IPS-15b (cell line): ENCODE measurements around the gene GNG13.
A peak's percentile ranks its signal among the peaks of the same experiment; 100 is the strongest.

Experiments
- H3K27me3 ChIP-seq: one replicate; pipeline ENCODE4 v1.6.1; 2013; ENCODE audit warnings: low read length; ENCODE audit not compliant: control insufficient read depth, insufficient read depth
- H3K36me3 ChIP-seq: one replicate; pipeline ENCODE4 v1.6.1; 2013; ENCODE audit warnings: low read length; ENCODE audit not compliant: control insufficient read depth, insufficient read depth
- H3K4me1 ChIP-seq: one replicate; pipeline ENCODE4 v1.6.1; 2013; ENCODE audit warnings: mild to moderate bottlenecking, low read length; ENCODE audit not compliant: control insufficient read depth, insufficient read depth
- H3K4me3 ChIP-seq: one replicate; pipeline ENCODE4 v1.5.1; 2013; ENCODE audit warnings: low read depth, low read length
- H3K9ac ChIP-seq: one replicate; pipeline ENCODE4 v1.6.1; 2013; ENCODE audit warnings: low read depth, mild to moderate bottlenecking, low read length
- H3K9me3 ChIP-seq: one replicate; pipeline ENCODE4 v1.6.1; 2013; ENCODE audit warnings: mild to moderate bottlenecking, low read length; ENCODE audit not compliant: control insufficient read depth, insufficient read depth

The GNG13 gene, protein sequence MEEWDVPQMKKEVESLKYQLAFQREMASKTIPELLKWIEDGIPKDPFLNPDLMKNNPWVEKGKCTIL

DNA sequence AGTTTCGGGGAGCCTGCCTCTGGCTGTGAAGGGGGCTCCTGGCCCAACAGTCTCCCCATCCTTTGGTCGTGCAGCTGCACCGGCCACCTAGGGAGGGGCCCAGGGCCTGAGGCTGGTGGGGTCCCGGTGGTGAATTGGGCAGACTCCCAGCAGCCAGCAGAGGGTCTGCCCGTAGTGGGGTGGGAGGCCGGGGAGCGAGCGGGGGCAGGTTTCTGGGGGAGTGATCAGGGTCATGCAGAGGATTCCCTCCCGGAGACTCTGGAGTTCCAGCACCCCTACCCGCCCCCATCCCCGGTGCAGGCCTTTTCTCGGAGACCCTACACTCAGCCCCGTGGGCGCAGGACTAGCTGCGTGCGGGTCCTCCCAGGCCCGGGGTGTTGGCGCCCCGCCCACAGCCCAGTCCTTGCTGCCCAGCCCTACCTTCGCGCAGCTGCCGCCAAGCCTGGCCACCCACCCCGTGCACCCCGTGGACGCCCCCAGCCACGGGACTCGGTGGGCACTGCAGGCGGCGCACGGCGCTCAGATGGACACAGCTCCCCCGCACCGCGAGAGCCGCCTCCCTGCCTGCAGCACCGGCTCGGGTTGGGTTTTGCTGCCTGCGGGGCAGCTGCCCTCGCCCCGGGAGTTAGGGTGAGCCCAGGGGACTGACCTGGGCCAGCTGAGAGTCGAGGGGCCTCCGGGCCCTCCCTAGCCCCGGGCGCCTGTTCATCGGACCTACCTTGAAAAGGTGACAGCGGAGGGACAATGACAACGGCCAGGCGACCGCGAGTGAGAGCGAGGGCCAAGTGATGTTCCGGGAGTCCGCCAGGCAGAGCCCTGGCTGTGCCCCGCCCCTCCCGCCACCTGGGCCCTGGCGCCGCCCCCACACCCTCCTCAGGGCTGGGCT lies at the start of gene GNG13:
TSS of gene GNG13 (minus strand) at position 787 of the 886 bp plus-strand sequence. CDS start 1,657 bp downstream, outside the sequence.
- Histone ChIP-seq H3K9ac (no peak within 1 kb of the TSS), H3K27me3 (peaks cover 11% of the 10 kb centered on the region), H3K4me3 (peak within 1 kb of the TSS; percentile 39), H3K4me1 (no peaks in the 10 kb centered on the region), H3K36me3 (peaks cover 22% of the 10 kb centered on the region), H3K9me3 (no peaks in the 10 kb centered on the region)

DNA sequence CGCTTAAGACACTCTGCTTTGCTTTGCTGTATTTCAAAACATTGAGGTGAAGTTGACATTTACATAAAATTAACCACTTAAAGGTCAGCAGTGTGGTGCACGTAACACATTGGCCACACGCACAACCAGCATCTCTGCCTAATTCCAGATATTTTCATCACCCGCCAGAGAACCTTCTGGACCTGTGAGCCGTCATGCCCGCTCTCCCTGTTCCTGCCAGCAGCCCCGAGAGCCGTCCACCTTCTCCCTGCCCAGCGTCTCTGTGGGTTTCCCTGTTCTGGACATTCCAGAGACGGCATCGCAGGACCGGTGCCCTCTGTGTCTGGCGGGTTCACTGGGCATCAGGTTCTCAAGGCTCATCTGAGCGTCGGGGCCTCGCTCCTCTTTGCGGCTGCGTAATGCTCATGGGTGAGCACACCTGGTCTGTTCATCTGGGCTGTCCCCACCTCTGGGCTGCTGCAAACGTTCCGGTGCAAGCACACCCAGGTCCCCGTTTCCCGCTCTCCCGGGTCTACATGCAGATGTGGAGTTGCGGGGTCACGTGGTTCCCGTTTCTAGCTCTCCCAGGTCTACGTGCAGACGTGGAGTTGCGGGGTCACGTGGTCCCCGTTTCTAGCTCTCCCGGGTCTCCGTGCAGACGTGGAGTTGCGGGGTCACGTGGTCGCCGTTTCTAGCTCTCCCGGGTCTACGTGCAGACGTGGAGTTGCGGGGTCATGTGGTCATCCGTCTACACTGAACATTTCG lies 48.1 kb upstream of the GNG13 start:
- H3K9ac ChIP-seq: no peak overlapping the region
- no peak overlapping the region for H3K4me3 ChIP-seq
- H3K4me1 ChIP-seq: no peaks in the 10 kb centered on the region
- H3K36me3 ChIP-seq: no peaks in the 10 kb centered on the region
- no peaks in the 10 kb centered on the region for H3K27me3 ChIP-seq
- H3K9me3 ChIP-seq: peaks cover 3% of the 10 kb centered on the region

DNA sequence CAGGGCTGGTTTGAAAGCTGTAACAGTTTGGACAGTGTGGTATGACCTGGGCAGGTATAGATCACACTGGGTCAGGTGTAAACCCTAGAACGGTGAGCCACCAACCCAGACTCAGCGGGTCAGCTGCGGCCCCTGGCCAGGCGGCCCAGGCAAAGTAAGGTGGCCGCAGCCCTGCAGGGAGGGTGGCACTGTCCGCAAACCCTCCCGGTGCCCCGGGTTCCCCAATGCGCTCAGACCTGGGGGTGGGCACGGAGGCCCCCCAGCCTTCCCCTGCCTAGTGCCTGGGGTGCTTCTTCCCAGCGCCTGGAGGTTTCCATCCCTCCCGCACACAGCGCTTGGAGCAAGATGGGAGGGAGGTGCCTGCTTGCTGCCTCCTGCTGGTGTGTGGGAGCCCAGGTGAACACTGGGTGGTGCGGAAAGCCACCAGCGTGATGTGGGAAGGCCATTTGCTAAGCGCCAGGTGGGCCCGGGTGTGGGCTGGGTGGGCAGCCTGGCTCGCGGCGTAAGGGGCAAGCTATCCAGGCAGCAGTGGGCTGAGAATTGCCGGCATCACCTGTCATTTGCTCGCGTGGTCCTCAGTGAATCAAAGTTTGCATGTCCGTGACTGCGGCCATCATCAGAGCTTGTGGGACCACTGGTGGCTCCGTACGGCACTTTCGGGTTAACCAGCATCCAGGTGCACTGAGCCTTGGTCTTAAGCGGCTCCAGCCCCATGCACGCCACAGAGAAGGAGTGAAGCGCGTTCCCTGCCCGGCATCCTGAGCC lies 47.3 kb upstream of the GNG13 start:
- Histone ChIP-seq H3K36me3 (no peaks in the 10 kb centered on the region), H3K27me3 (no peaks in the 10 kb centered on the region), H3K9me3 (peaks cover 3% of the 10 kb centered on the region), H3K4me3 (no peak overlapping the region), H3K9ac (no peak overlapping the region), H3K4me1 (no peaks in the 10 kb centered on the region)

DNA sequence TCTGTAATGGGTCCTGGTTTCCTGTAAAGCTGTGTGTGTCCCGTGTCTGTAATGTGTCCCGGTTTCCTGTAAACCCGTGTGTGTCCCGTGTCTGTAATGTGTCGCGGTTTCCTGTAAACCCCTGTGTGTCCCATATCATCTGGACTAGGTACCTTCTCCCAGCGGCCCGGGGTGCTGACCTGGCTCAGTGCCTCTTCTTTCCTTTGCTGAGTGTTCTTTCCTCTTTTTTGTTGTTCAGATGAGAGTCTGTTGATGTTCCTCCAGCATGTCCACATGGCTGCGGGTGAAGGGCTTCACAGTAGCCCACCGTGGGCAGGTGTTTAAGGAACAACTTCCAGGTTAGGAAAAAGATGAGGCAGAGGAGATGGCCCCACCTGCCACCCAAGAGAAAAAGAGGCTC lies 46.6 kb upstream of the GNG13 start:
- Histone ChIP-seq H3K4me3 (no peak overlapping the region), H3K9ac (no peak overlapping the region), H3K4me1 (no peaks in the 10 kb centered on the region), H3K9me3 (peaks cover 3% of the 10 kb centered on the region), H3K36me3 (no peaks in the 10 kb centered on the region), H3K27me3 (no peaks in the 10 kb centered on the region)

DNA sequence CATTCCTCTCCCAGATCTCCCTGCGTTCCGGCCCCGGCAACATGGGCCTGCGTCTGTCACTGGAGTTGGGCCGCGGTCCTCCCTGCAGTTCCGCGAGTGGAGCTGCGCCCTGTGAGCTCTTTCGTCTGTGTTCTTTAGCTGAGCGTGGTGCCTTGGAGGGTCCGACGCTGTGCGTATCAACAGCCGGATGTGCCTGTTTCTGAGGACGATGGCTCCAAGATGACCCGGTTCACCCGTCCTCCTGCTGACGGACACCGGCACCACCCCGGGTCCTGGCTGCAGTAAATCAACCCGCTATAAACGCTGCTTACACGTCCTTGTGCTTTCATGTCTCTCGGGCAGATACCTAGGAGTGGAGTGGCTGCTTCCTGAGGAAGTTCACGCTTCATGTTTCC lies 44.8 kb upstream of the GNG13 start:
- no peaks in the 10 kb centered on the region for H3K27me3 ChIP-seq
- peaks cover 3% of the 10 kb centered on the region for H3K9me3 ChIP-seq
- H3K4me1 ChIP-seq: no peaks in the 10 kb centered on the region
- no peak overlapping the region for H3K4me3 ChIP-seq
- no peaks in the 10 kb centered on the region for H3K36me3 ChIP-seq
- no peak overlapping the region for H3K9ac ChIP-seq

DNA sequence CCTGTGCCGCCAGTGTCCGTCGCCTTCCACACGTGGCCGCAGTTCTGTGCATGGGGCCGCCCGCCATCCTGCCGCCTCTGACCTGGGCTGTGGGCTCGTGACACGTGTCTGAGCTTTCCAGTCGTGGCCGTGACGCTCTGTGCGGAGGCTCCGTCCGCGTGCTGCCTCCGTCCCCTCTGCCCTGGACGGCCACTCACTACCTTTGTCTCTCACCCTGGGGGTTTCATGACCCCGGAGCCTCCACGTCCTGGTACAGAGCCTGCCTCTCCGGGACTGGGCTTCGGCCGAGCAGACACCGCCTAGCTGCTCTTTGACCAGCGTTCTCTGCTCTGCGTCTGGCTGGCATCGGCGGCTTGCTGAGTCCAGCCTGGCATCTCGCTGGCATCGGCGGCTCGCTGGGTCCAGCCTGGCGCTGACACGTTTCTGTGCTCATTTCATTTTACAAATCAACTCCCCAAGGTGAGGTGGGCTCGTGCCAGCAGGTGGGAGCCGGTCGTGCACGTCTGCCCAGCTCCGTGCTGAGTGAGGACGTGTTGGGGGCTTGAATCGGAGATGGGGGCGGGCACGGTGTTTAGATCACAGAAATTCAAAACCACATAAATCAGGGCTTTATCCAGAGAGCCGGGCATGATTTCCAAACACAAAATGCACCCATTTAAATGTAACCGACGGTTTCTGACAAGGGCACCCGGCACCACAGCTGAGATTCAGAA lies 44.3 kb upstream of the GNG13 start:
- no peaks in the 10 kb centered on the region for H3K36me3 ChIP-seq
- H3K9ac ChIP-seq: no peak overlapping the region
- no peaks in the 10 kb centered on the region for H3K4me1 ChIP-seq
- H3K9me3 ChIP-seq: no peaks in the 10 kb centered on the region
- H3K4me3 ChIP-seq: no peak overlapping the region
- H3K27me3 ChIP-seq: no peaks in the 10 kb centered on the region

DNA sequence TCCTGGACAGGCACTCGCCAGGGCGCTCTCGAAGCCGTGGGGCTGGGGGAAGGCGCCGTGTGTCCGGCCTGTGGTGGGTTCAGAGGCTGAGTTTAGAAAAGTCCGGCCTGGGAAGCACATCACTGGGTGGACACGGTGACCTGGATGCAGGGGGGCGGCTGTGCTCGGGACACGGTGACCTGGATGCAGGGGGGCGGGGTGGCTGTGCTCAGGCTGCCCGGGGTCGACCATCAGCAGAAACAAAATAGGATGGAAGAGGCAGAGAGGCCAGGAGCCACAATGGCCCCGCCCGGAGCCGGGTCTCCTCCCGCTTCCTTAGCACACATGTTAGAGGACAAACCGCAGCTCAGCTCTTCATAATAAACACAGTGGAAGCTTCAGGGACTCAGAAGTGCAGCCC lies 43.2 kb upstream of the GNG13 start:
- Histone ChIP-seq H3K36me3 (no peaks in the 10 kb centered on the region), H3K4me3 (no peak overlapping the region), H3K4me1 (no peaks in the 10 kb centered on the region), H3K9me3 (no peaks in the 10 kb centered on the region), H3K9ac (no peak overlapping the region), H3K27me3 (no peaks in the 10 kb centered on the region)

DNA sequence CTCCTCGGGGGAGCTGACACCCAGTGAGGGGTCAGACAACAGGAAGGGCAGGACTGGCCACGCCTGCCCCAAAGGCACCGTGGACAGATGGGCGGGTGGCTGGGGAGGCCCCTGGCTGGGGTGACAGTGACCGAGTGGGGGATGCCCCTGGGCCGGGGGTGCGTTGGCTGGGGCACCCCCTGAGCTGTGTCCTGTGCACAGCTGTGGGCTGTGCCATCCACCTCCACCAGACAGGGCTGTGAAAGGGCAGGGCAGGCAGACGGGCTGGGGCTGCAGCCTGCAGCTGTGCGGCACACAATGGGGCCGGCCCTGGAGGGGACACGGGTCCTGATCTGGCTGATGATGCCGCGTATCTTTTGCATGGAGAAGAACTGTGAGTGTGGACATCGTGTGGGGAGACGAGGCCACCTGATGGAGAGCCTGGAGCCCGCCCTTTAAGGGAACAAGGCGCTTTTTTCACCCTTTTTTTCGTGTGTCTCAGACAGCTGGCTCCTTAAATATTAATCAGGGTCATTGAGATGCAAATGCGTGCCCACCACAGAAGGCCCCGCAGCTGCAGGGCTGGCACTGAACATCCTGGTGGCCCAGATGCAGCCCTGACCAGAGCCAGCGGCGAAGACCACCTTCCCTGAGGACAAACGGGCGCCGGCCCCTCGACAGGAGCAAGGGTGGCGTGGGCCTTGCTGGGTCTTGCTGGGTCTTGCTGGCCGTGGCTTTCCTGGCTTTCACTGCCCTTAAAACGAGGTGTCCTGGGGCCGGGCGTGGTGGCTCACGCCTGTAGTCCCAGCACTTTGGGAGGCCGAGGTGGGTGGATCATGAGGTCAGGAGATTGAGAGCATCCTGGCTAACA lies 42.4 kb upstream of the GNG13 start:
- Histone ChIP-seq H3K9ac (no peak overlapping the region), H3K9me3 (no peaks in the 10 kb centered on the region), H3K4me3 (no peak overlapping the region), H3K4me1 (no peaks in the 10 kb centered on the region), H3K36me3 (no peaks in the 10 kb centered on the region), H3K27me3 (no peaks in the 10 kb centered on the region)

DNA sequence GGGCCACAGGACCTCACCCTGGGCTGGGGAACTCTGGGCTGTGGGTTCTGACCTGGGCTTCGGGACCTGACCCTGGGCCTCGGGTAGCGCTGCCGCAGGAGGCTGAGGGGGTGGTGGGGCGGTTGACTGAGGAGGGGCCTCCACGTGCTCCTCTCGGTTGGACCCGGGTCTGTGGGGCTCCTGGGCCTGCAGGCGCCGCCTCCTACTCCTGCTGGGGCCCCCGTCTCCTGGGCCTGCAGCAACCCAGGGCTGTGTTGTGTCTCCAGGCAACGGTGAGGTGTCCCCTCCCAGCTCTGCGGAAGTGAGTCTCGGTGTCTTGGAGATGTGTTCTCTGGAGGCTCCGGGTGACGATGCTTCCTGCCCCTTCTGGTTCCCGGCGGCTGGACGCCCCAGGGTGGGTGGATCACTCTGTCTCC lies 41.5 kb upstream of the GNG13 start:
- H3K9ac ChIP-seq: peak overlapping the region; percentile 47
- H3K4me1 ChIP-seq: no peaks in the 10 kb centered on the region
- H3K9me3 ChIP-seq: no peaks in the 10 kb centered on the region
- no peaks in the 10 kb centered on the region for H3K27me3 ChIP-seq
- no peak overlapping the region for H3K4me3 ChIP-seq
- no peaks in the 10 kb centered on the region for H3K36me3 ChIP-seq

DNA sequence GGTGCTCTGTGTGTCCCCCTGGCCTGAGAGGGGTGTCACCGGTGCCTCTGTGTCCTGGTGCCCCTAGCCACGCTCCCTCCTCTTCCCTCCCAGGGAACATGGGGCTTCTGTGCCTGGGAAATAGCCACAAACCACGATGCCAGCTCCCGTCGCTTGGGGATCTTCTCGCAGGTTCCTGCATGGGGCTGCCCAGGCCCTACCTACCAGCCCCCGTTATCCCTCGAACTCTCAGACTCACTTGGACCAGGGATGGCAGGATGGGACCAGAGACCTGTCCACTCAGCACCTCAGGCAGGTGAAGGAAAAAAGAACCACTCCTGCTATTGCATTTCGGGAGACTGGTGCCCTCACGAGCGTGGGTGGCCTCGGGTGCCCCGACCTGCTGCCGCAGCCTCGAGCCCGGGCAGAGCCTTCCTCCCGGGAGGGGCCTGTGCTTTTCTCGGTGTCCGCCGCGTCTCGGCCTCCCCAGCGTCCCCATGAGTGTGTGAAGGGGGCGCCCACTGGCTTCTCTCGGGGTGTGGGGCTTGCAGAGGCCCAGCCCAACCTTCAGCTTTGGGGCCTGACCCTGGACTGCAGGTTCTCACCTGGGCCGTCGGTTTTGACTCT lies 41.0 kb upstream of the GNG13 start:
- H3K9ac ChIP-seq: no peak overlapping the region
- no peaks in the 10 kb centered on the region for H3K9me3 ChIP-seq
- H3K4me1 ChIP-seq: no peaks in the 10 kb centered on the region
- no peaks in the 10 kb centered on the region for H3K27me3 ChIP-seq
- H3K4me3 ChIP-seq: no peak overlapping the region
- H3K36me3 ChIP-seq: no peaks in the 10 kb centered on the region
